Measurements from ENCODE around the gene LMO4.
A peak's percentile ranks its signal among the peaks of the same experiment; 100 is the strongest.

The LMO4 gene

GRCh38 chr1:87327376-87328271 is 1.1 kb upstream of the LMO4 start:
- DNase-seq (ENCODE audit: low read depth) = no peak

- DNase-seq (ENCODE audit: low read depth) = no peak
Observed at GRCh38 chr1:87329051-87329525, 408 bp downstream of the LMO4 start.

DNA sequence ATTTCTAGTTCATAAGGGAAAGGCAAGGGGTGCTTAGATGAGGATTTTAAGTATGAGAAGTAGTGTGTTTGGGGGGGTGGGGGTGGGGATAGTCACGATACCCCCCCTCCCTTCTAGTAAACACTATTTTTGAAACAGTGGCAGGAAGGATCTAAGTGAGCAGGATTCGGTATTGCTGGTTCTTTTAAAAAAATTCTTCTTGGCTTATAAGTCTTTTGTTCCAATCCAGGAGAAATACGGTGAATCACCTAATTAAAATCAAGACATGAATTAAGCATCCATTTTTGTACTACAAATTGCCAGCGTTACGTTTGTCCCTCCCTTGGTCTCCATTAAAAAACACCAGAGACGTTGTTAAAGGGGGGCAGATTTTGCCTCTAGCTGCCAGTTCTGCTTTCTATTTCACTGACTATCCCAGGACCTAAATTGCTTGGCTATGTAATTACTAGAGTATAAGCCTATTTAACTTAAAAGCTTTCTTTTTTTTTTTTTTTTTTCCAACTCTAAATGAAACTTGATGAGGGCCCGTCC is 911 bp downstream of the LMO4 start:
- no peak for DNase-seq (ENCODE audit: low read depth)

- no peak for DNase-seq (ENCODE audit: low read depth)
Observed at GRCh38 chr1:87330057-87330884, 1.6 kb downstream of the LMO4 start.

DNA sequence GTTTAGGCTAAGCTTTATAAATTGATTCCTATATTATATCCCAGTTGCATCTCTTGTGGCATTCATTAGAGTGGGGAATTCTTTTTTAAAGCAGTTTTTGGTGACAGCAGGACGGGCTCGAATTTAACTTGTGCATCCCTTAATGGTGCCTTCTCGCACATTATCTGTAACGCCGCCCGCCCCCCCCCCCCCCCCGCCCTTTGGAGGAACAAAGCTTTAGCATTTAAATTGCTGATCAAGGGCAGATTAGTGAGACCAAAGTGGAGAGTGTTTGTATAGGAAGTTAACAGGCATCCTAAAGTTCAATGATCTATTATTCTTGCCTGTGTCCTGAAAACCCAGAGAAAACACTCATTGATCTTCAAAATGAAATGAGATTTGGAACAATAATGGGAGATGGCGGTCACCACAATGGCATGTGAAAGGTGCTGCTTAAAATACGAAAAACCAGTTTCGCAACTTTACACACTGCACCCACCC is 2.2 kb downstream of the LMO4 start:
- DNase-seq (ENCODE audit: low read depth) = no peak

- DNase-seq (ENCODE audit: low read depth) = peak; percentile 56
Observed at GRCh38 chr1:87331365-87332241, 2.9 kb downstream of the LMO4 start.

- no peak for DNase-seq (ENCODE audit: low read depth)
Observed at GRCh38 chr1:87333692-87334347, 5.1 kb downstream of the LMO4 start.

DNA sequence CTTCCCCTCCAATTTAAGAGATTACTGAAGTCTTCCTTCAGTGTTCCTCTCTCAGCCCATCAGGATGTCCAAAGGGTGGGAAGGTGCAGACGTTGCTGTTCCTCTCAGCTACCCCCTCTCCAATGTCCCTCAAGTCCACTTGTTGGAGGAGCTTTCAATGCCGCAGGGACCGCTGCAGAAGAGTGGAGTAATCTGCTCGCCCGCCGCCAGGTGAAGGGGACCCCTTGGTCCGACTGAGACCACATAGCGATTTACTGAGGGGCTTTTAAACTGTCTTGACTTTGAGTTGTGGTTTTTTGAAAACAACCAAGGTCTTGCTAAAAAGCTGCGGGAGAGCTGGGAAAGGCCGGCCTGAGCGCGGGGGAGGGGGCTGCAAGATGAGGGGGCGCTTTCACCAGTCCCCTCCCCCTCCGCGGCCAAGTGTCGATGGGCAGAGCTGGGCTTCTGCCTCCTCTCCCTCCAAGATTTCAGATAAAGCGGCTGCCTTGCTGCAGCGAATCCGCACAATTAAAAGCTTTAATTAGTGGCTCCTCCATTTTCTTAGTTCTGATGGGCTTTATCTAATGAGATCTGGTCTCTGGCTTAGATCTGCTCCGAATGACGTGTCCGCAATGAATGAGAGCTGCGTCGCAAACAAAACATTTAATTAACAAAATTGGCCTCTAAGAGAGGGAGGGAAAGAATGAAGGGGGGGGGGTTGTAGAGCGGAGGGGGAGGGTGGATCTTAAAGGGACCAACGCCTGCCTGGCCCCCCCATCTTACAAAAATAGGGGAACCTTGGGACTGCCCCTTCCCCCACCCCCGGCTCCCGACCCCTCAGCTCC is 5.9 kb downstream of the LMO4 start:
- DNase-seq (ENCODE audit: low read depth) = no peak

DNA sequence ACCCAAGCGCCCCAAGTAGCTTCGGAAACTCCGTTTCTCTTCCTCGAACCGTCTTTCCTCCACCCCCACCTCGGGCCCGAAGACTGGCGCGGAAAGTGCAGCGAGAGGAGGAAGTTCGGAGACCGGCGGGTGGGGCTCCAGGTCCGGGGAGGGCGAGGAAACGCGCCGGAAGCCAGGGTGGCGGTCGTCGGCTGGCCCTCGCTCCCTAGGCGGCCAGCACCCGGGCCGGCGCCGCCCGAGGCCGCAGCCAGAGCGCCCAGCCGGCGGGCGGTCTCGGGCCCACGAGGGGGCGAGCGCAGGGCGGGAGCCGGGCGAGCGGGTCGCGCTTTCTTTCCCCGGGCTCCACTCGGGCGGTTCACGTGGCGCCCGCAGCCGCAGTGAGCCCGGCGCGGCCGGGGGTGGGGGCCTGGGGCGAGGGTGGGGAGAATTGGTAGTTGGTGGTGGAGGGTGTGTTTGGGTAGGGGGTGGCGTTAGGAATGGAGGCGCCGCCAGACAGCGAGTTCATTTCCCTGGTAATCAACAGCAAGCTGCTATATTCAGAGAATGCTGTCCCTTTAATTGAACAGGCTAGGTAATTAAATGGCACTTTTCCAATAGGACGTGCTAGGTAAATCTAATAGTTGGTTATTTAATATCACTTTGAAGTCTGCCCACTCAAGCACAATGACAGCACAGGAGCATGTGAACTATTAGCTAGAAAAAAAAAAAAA is 6.7 kb downstream of the LMO4 start:
- DNase-seq (ENCODE audit: low read depth) = peak; percentile 44

DNA sequence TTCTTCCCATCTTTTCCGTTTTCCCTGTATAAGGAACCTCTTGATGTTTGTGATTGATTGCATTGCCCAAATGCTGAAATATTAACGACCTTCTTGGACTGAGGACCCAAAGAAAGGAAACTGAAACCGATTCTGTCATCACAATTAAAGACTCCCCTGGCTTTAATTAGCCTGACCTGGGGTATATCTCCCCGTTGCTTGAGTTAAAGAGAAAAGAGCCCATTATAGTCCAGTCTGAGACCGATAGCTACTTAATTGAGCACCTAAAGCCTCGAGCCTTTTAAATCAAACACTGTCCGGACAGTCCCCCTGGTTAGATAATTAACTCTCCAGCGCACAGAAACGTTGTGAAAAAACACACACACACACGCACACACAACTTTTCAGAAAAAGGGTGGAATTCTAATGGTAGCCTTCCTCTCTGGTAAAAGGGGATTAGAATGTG is 8.0 kb downstream of the LMO4 start:
- no peak for DNase-seq (ENCODE audit: low read depth)

GRCh38 chr1:87337606-87338005 is 8.9 kb downstream of the LMO4 start:
- DNase-seq (ENCODE audit: low read depth) = no peak

- DNase-seq (ENCODE audit: low read depth) = no peak
Observed at GRCh38 chr1:87338566-87338965, 9.9 kb downstream of the LMO4 start.

DNA sequence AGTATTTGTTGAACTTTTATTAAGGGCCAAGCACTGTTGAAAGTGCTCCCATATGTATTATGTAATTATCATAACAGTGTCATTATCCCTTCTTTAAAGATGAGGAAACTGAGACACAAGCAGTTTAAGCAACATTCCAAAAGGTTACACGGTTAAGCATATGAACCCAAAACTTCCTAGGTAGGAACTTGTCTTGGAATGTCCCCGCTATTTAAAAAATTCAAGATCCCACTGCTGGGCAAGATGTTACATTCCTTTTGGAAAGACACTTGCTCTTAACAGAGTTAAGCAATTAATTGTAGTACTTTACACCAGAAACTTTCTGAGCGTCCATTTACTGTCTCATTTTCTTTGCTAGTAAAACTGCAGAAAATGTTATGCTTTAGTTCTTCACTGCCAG is 15.6 kb downstream of the LMO4 start:
- DNase-seq (ENCODE audit: low read depth) = no peak

GRCh38 chr1:87346130-87346814 is 17.6 kb downstream of the LMO4 start:
- DNase-seq (ENCODE audit: low read depth) = no peak

GRCh38 chr1:87348341-87349019 is 19.8 kb downstream of the LMO4 start:
- DNase-seq (ENCODE audit: low read depth) = no peak

DNA sequence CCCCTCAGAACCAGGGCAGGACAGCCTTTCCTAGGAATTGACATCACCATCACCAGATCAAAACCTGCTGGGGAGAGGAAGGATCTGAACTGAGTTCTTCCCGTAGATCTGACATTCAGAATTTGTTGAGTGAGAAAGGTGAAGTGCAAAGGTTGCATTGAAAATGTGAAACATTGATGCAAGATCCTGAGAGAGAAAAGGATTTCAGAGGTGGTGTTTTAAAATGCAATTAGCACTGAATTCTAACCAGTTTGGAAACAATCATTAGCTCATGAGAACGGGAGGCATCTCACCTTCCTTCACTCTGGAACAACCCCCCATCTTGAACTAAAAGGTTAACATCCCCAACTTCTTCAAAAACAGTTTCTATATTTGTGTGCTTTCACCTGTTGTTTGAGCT is 20.4 kb downstream of the LMO4 start:
- DNase-seq (ENCODE audit: low read depth) = no peak

- no peak for DNase-seq (ENCODE audit: low read depth)
Observed at GRCh38 chr1:87355894-87356293, 27.2 kb downstream of the LMO4 start.

DNA sequence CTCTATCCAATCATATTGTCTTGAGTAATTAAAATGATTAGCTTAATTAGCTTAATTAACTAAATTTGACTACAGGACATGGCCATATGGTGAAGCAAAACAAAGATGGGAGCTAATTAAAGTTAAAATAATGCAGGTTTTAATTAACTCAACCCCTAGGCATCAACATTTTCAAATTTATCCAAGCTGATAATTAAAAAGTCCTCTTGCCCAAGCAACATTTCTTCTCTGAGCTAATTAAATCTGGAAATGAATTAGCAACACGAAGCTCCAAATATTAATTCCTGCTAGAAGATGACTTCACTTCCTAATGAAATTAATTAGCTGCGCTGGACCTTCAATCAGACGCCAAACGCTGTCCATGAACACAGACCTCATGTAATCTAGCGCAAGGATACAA is 27.9 kb downstream of the LMO4 start:
- no peak for DNase-seq (ENCODE audit: low read depth)
